ENCODE data around the gene CDC26.

- no peak for TF ChIP-seq CTCF (IDR thresholded peaks at IDR 0.05)
- TF ChIP-seq POLR2A (IDR thresholded peaks at IDR 0.05): no peak
These were observed 19.9 kb downstream of the CDC26 start for GRCh38 chr9:113255438-113255837.

Data from adrenal gland (tissue), 5 donors.